ENCODE data around the gene TMEM247. TPM values are rescaled to one million over a fixed set of nuclear protein-coding genes. Genes with fewer than 3 reads are reported as not detected.
"Not testable (repeated sequence)": the region's sequence is repeated elsewhere in the genome, so short reads cannot be mapped to it uniquely, and the experiment has no call there.

TMEM247 gene
- total RNA-seq, 1 donor from 2014 or later = not detected

DNA sequence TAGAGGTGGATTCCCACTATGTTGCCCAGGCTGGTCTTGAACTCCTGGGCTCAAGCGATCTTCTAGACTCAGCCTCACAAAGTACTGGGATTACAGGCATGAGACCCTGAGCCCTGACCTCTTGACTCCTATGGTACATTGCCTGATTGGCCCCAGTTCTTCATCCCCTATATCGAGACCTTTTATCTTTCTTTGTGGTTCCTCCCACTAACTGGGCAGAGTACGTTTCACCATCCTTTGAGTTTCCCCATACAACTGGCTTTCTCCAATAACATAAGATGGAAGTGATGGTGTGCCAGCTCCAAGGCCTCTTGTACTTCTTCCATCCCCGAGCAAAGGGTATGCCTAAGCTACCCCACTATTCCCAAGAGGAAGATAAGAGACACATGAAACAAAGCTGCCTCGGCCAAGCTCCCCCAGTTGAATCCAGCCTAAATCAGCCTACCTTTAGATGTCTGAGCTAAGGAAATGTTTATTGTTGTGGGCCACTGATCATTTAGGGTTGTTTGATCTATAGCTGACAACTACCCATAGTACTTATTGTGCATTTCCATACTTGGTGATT, 8.3 kb upstream of the TMEM247 start:
- no peak for DNase-seq (ENCODE audit: low read depth, low spot score)
- Mint-ChIP-seq H3K4me1 (peaks cover 4% of the 10 kb centered on the region), H3K9me3 (peaks cover 7% of the 10 kb centered on the region), H3K4me3 (no peak overlapping the region), H3K27ac (ENCODE audit: unreplicated experiment) (no peak overlapping the region), H3K36me3 (ENCODE audit: low read depth) (peaks cover 5% of the 10 kb centered on the region), H3K27me3 (ENCODE audit: low read depth) (peaks cover 5% of the 10 kb centered on the region)
- TF ChIP-seq, protein P1, sequence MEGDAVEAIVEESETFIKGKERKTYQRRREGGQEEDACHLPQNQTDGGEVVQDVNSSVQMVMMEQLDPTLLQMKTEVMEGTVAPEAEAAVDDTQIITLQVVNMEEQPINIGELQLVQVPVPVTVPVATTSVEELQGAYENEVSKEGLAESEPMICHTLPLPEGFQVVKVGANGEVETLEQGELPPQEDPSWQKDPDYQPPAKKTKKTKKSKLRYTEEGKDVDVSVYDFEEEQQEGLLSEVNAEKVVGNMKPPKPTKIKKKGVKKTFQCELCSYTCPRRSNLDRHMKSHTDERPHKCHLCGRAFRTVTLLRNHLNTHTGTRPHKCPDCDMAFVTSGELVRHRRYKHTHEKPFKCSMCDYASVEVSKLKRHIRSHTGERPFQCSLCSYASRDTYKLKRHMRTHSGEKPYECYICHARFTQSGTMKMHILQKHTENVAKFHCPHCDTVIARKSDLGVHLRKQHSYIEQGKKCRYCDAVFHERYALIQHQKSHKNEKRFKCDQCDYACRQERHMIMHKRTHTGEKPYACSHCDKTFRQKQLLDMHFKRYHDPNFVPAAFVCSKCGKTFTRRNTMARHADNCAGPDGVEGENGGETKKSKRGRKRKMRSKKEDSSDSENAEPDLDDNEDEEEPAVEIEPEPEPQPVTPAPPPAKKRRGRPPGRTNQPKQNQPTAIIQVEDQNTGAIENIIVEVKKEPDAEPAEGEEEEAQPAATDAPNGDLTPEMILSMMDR (conservative IDR thresholded peaks at IDR 0.05) = no peak

DNA sequence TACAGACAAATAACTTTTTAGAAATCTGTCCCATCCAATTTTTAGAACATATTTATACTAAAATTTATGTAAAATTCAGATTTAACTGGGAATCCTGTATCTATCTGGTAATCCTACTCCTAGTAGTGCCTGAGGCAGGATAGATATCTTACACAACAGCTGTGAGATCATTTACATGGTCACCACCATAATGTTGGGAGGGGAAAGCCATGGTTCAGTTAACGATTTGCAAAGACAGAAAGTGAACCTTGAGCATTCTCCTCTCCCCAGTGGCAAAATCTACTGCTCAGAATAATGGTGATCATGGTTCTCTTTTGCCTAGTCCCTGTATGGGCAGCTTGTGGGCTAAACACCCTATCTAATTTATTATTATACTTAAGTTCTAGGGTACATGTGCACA, 7.7 kb upstream of the TMEM247 start:
- peaks cover 12% of the 10 kb centered on the region for H3K9me3 Mint-ChIP-seq
- H3K36me3 Mint-ChIP-seq (ENCODE audit: low read depth) = peaks cover 5% of the 10 kb centered on the region
- no peak for DNase-seq (ENCODE audit: low read depth, low spot score)
- peaks cover 4% of the 10 kb centered on the region for H3K4me1 Mint-ChIP-seq
- no peak overlapping the region for H3K27ac Mint-ChIP-seq (ENCODE audit: unreplicated experiment)
- no peak overlapping the region for H3K4me3 Mint-ChIP-seq
- peaks cover 5% of the 10 kb centered on the region for H3K27me3 Mint-ChIP-seq (ENCODE audit: low read depth)
- TF ChIP-seq, protein P1 (conservative IDR thresholded peaks at IDR 0.05) = no peak

DNA sequence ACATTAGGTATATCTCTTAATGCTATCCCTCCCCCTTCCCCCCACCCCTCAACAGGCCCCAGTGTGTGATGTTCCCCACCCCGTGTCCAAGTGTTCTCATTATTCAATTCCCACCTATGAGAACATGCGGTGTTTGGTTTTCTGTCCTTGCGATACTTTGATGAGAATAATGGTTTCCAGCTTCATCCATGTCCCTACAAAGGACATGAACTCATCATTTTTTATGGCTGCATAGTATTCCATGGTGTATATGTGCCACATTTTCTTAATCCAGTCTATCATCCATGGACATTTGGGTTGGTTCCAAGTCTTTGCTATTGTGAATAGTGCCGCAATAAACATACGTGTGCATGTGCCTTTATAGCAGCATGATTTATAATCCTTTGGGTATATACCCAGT, 7.2 kb upstream of the TMEM247 start:
- not testable (repeated sequence) for H3K36me3 Mint-ChIP-seq (ENCODE audit: low read depth); H3K4me1 Mint-ChIP-seq; H3K4me3 Mint-ChIP-seq; H3K27me3 Mint-ChIP-seq (ENCODE audit: low read depth); H3K27ac Mint-ChIP-seq (ENCODE audit: unreplicated experiment); DNase-seq (ENCODE audit: low read depth, low spot score)
- H3K9me3 Mint-ChIP-seq = peaks cover 14% of the 10 kb centered on the region

DNA sequence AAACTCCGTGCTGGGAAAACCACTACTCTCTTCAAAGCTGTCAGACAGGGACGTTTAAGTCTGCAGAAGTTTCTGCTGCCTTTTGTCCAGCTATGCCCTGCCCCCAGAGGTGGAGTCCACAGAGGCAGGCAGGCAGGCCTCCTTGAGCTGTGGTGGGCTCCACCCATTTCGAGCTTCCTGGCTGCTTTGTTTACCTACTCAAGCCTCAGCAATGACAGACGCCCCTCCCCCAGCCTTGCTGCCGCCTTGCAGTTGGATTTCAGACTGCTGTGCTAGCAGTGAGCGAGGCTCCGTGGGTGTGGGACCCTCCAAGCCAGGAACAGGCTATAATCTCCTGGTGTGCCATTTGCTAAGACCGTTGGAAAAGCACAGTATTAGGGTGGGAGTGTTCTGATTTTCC, 1.9 kb upstream of the TMEM247 start:
- DNase-seq (ENCODE audit: low read depth, low spot score); H3K27me3 Mint-ChIP-seq (ENCODE audit: low read depth); H3K4me3 Mint-ChIP-seq; H3K4me1 Mint-ChIP-seq; H3K36me3 Mint-ChIP-seq (ENCODE audit: low read depth); H3K27ac Mint-ChIP-seq (ENCODE audit: unreplicated experiment): not testable (repeated sequence)
- H3K9me3 Mint-ChIP-seq = peaks cover 19% of the 10 kb centered on the region

DNA sequence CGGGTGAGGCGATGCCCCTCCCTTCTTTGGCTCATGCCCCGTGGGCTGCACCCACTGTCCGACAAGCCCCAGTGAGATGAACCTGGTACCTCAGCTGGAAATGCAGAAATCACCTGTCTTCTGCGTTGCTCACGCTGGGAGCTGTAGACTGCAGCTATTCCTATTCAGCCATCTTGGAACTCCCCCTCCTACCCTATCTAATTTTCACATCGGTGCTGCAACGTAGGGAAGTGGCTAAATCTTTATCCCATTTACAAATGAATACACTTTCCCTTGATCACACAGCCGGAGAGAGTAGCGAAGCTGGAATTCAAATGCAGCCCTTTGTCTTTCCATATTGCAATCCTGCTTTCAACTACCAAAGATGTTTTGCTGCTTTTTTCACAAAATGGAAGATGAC, 1.4 kb upstream of the TMEM247 start:
- Mint-ChIP-seq H3K9me3 (peaks cover 19% of the 10 kb centered on the region), H3K4me1 (peaks cover 4% of the 10 kb centered on the region), H3K36me3 (ENCODE audit: low read depth) (peaks cover 5% of the 10 kb centered on the region), H3K27me3 (ENCODE audit: low read depth) (peaks cover 5% of the 10 kb centered on the region), H3K27ac (ENCODE audit: unreplicated experiment) (no peak overlapping the region), H3K4me3 (no peak overlapping the region)
- no peak for DNase-seq (ENCODE audit: low read depth, low spot score)
- TF ChIP-seq, protein P1 (conservative IDR thresholded peaks at IDR 0.05) = no peak

DNA sequence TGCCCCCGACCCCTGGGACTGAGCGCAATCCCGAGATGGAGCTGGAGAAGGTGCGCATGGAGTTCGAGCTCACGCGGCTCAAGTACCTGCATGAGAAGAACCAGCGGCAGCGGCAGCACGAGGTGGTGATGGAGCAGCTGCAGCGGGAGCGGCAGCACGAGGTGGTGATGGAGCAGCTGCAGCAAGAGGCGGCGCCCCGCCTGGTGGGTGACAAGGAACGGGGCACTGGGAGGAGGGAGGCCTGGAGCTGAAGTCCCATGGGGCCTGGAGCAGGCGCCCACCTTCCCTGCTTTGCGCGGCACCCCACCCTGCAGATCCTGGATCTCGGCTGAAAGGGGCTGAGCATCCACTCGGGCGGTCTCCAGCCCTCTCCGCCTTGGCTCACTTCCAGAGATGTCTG, 1.2 kb downstream of the TMEM247 start:
- no peaks in the 10 kb centered on the region for H3K4me1 Mint-ChIP-seq
- peaks cover 11% of the 10 kb centered on the region for H3K9me3 Mint-ChIP-seq
- no peaks in the 10 kb centered on the region for H3K36me3 Mint-ChIP-seq (ENCODE audit: low read depth)
- TF ChIP-seq, protein P1 (conservative IDR thresholded peaks at IDR 0.05) = no peak
- no peak for DNase-seq (ENCODE audit: low read depth, low spot score)
- H3K4me3 Mint-ChIP-seq = no peak overlapping the region
- H3K27ac Mint-ChIP-seq (ENCODE audit: unreplicated experiment) = no peak overlapping the region
- no peaks in the 10 kb centered on the region for H3K27me3 Mint-ChIP-seq (ENCODE audit: low read depth)

Data from neural crest cell (in vitro differentiated cells).